ENCODE data around the gene BICDL2.
"Not testable (repeated sequence)": the region's sequence is repeated elsewhere in the genome, so short reads cannot be mapped to it uniquely, and the experiment has no call there.

BICDL2 gene

DNA sequence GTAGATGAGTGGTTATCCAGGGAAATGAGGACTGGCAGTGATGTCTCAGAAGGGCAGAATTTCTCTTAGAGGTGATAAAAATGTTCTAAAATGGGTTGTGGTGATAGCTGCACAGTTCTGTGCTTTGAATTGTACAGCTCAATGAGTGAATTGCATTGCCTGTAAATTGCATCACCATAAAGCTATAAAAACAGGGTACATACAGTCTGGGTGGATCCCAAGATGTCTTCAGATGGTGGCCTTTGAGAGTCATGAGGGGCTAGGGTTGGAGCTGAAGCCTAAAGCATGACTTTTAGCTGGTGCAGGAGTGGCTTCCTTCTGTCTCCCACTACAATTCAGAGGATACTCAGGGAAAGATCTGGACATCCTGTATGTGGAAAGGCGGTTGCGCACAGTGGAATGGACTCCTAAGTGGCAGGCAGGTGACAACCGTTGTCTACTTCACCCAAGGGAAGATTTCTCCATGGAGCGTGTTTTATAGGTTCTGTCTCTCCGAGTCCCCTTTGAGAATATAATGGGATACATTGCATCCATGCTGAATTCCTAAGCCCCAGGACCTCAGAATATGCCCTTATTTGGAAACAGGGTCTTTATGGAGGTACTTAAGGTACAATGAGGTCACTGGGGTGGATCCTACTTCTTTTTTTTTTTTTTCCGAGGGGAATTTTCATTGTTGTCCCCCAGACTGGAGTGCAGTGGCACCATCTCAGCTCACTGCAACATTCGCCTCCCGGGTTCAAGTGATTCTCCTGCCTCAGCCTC is 27.1 kb upstream of the BICDL2 start:
- no peak for DNase-seq (ENCODE audit: low read depth)

DNA sequence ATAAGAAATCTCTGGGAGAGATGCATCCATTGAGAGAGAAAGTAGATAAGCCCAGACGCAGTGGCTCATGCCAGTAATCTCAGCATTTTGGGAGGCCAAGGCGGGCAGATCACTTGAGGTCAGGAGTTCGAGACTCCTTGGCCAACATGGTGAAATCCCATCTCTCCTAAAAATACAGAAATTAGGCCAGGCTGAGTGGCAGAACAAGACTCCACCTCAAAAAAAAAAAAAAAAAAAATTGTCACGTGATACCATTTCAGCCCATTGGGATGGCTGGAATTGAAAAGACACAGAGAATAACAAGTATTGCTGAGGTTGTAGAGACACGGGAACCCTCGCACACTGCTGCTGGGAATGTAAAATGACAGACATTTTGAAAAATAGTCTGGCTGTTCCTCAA is 25.8 kb upstream of the BICDL2 start:
- DNase-seq (ENCODE audit: low read depth), result no peak

- no peak for DNase-seq (ENCODE audit: low read depth)
Measured at GRCh38 chr16:3060339-3061127, 23.8 kb upstream of the BICDL2 start.

GRCh38 chr16:3059723-3060242 is 23.0 kb upstream of the BICDL2 start:
- DNase-seq (ENCODE audit: low read depth), result no peak

DNA sequence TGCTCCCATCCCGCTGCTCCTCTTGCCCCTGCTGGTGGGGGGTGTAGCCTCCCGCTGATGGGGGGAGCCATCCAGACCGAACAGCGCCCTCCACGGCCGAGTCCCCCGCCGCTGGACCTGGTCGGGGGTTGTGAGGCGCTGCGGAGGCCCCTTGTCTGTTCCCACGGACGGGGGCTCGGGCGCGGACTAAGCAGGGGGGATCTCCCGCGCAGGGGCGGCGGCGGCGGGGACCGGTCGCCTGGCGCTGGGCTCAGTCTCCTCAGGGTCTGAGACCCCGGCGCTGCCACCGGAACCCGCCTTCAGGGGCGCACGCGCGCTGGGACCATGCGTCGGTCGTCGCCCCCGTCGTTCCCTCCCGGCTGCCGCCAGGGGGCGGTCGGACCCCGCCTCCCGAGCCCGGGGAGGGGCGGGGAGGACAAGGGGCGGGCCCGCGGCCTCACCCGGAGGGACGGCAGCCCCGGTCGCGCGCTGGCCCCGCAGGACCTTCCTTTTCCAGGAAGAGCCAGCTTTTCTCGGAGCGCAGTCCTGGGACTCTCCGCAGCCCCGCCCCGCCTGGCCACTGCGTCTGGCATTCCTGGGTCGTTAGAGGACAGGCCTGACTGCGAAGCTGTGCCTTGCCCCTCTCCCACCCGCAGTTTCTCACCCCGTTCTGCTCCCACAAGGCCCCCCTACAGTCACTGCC is 22.4 kb upstream of the BICDL2 start:
- peak; percentile 48 for DNase-seq (ENCODE audit: low read depth)

- DNase-seq (ENCODE audit: low read depth), result no peak
Measured at GRCh38 chr16:3058139-3059030, 21.6 kb upstream of the BICDL2 start.

- DNase-seq (ENCODE audit: low read depth), result no peak
Measured at GRCh38 chr16:3057181-3058138, 20.7 kb upstream of the BICDL2 start.

DNA sequence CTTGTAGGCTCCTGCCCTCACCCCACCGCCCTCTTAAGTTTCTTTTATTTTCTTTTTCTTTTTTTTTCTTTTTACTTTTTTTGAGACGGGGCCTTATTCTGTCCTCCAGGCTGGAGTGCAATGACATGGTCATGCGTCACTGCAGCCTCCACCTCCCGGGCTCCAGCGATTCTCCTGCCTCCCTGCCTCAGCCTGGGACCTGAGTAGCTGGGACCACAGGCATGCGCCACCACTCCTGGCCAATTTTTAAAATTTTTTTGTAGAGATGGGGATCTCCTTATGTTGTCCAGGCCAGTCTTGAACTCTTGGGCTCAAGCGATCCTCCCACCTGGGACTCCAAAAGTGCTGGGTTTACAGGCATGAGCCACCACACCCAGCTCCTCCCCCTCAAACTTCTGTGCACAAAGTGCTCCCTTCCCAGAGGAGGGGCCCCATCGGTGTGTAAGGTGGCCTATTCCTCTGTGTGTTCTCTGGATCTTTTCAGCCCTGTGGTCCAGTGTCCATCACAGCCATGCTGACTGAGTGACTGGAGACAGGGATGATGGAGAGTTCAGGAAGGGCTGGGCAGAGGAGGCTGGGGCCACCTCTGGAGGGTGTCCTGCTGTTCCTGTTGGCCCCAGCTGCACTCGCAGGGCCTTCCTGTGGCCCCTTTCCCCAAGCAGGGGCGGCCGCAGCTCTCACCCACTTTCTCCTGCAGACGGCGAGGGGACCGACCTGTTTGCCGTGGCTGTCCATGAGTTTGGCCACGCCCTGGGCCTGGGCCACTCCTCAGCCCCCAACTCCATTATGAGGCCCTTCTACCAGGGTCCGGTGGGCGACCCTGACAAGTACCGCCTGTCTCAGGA is 19.8 kb upstream of the BICDL2 start:
- no peak for DNase-seq (ENCODE audit: low read depth)

DNA sequence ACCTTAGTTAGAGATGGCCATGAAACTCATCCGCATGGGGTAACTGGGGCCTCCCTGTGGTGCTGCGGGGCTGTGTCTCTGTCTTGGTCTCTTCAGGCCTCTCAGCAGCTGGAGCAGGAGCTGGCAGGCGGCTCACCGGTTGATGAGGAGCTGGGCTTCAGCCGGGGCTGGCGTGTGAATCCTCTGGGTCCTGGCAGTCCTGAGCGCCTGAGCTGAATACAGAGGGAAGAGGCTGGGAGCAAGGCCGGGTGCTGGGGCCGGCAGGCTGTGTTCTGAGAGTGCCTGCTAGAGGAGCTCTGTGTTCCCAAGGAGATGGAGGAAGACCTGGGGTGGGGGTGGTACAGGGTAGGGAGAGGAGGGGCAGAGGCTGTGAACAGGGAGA is 19.0 kb upstream of the BICDL2 start:
- DNase-seq (ENCODE audit: low read depth), result not testable (repeated sequence)

DNA sequence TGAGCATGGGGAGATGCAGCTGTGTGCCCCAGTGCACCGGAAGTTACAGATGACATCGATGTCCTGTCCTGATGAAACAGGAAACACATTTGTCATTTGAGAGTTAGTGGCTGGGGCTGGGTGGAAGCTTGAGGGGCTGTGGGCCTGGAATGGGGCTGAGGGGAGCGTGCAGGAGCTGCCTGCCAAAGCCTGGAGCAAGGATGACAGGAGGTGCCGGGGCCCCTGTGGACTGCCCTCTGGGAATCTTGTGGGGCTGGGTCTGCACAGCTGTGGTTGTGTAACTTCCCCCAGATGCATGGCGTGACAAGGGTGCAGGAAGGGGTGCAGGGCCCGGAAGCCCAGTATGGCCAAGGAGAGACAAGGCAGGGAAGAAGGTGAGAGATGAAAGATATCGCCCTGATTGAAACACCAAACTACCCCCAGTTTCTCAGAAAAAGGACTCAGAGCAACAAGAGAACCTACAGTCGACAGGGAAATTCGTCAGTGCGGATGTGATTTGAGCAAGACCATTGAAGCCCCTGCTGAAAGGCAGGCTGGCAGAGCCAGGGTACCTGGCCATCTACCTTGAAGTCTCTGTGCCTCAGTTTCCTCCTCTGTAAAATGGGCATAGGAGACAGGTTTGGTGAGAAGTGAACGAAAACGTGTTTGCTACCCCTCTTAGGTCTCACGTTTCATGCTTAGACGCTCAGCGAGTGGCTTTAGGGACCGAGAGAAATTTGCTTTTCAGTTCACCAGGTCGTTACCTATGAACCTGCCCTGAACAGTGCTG is 18.4 kb upstream of the BICDL2 start:
- no peak for DNase-seq (ENCODE audit: low read depth)

DNA sequence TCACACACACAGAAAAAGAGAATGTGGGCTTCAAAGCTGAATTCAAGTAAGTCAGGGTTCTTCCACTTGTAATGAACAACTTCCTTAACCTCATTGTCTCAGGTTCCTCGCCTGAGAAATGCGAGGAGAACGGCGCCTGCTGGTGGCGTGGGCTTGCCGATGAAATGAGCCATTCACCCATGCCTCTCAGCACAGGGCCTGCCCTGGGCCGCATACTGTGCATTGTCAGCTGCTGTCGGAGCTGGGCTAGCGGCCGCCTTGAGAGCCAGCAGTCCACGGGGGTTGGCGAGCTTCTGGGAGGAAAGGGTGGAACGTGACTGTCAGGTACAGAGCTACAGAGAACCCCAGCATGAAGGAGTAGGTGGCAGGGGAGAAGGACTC is 16.6 kb upstream of the BICDL2 start:
- DNase-seq (ENCODE audit: low read depth), result not testable (repeated sequence)

DNA sequence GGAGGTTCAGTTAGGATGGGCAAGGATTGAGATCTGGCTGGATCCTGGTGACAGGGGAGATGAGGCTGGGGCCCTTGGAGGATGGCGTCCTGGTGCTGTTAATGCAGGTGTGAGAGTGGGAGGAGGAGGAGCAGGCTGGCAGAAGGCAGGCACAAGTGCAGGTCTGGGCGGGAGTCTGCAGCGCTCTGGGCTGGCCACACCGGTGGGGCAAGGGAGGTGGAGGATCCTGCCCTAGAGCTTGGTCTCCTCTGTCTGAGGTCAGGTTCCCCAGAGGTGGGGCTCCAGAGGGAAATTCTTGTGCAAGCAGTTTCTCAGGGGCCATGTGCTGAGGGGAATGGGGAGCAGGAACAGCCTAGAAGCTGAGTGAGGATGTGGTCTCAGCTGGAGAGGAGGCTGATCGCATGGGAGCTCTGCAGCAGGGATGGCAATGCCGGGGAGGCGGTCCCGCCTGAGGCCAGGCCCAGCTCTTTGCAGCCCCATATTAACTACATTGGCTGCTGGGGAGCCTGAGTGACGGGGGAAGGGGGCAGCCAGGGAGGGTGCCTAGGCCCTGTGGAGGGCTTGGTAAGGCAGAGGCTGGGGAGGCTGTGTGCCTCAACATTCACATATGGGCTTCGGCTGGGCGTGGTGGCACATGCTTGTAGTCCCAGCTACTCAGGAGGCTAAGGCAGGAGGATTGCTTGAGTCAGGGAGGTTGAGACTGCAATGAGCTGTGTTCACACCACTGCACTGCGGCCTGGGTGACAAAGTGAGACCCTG is 16.0 kb upstream of the BICDL2 start:
- not testable (repeated sequence) for DNase-seq (ENCODE audit: low read depth)

GRCh38 chr16:3051494-3051893 is 14.8 kb upstream of the BICDL2 start:
- no peak for DNase-seq (ENCODE audit: low read depth)

DNA sequence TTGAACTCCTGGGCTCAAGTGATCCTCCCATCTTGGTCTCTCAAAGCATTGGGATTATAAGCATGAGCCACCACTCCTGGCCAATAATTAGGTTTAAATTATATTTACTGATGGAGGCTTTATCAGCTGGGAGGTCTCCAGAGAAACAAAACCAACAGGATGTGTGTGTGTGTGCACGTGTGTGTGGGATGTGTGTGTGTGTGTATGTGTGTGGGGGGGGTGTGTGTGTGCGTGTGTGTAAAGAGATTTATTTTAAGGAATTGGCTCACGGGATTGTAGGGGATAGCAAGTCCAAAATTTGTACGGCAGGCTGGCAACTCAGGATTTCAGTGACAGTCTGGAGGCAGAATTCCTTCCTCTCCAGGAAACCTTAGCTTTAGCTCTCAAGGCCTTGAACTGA is 14.3 kb upstream of the BICDL2 start:
- DNase-seq (ENCODE audit: low read depth), result no peak

- no peak for DNase-seq (ENCODE audit: low read depth)
Measured at GRCh38 chr16:3050487-3050886, 13.7 kb upstream of the BICDL2 start.

DNA sequence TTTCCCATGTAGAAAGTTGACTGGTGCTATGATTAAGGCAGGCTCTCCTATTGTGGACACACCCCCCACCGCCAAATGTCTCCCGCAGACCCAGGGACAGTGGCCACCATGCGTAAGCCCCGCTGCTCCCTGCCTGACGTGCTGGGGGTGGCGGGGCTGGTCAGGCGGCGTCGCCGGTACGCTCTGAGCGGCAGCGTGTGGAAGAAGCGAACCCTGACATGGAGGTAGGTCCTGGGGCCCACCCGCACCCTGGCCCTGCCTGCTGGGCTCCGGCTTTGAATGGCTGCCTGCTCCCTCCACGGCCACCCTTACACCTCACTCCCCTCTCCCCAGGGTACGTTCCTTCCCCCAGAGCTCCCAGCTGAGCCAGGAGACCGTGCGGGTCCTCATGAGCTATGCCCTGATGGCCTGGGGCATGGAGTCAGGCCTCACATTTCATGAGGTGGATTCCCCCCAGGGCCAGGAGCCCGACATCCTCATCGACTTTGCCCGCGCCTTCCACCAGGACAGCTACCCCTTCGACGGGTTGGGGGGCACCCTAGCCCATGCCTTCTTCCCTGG is 13.3 kb upstream of the BICDL2 start:
- no peak for DNase-seq (ENCODE audit: low read depth)

- DNase-seq (ENCODE audit: low read depth), result no peak
Measured at GRCh38 chr16:3047387-3047720, 10.6 kb upstream of the BICDL2 start.

Data from fibroblast of the conjunctiva (primary cell).